Stimulated activated CD8-positive, alpha-beta memory T cell treated with anti-CD3 and anti-CD28 coated beads, Interleukin-7, amount 100 ng/mL, for 48 hours (primary cell): ENCODE data around the gene ZNF396.

Experiments used
- DNase-seq, 2 donors: peaks; one replicate each; pipeline ENCODE4 v3.0.0-alpha.2; 2020; ENCODE audit warnings: low read depth in 1 of 2; ENCODE audit errors: extremely low read depth in 1 of 2

The ZNF396 gene

DNA sequence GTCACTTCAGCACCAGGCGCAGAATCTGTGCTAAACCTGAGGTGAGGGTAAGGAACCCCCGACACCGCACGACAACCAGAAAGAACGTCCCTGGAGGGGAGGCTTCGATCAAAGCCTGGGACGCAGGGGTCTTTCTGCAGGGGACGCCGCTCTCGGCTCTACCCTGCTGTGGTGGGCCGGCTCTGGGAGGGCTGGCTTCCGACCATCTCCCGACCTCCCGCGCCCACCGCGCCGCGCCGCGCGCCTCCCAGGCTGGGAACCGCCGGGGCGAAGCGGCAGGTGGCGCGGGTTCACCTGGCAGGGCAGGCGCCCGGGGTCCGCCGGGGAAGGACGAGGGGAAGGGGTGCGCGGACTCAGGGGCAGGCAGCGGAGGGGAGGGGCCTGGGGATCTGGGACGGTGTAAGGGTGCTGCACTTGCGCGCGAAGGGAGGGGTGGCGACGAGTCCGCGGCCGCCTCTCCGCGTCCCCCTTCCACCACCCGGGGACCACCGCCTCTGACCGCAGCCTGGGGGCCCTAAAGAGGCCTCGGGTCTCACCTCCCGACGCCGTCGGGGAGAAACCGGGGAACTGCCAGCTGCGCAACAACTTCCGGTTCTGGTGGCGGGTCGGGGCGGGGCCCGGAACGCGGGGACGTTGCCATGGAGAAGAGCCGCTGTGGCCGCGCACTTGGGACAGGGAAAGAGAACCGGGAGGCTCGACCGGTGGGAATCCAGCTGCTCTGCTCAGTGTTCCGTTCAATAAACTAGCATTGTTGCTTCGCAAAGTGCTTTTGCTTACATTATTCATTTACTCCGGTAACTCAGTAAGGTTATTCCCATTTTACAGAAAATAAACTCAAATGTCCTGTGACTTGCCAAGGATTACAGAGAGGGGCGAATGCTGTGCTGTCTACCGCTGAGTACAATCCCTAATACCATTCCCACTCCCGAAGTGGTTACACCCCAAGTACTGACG lies at the start of gene ZNF396:
TSS of gene ZNF396 (minus strand) at position 596 of the 954 bp plus-strand sequence. CDS start 3,045 bp downstream, outside the sequence.
- peak; percentile 39 to 57 for DNase-seq

DNA sequence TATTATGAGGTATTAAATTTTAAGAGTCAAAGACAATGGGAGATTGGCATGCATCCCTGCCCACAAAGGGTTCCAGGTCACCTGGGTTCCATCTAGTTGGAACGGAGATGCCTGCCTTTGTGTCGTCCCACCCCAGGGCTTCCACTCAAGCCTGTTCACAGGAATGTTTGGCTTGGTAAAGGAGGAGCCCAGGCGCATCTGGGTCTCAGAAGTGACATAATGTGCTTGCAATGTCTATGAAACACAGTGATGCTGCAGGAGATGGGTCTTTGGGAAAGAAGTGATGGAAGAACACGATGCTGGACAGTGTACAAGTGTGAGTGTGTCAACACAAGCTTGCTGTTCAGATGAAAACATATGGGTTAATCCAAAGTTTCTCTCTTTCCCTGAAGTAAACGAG lies 49.6 kb upstream of the ZNF396 start:
- no peak for DNase-seq

DNA sequence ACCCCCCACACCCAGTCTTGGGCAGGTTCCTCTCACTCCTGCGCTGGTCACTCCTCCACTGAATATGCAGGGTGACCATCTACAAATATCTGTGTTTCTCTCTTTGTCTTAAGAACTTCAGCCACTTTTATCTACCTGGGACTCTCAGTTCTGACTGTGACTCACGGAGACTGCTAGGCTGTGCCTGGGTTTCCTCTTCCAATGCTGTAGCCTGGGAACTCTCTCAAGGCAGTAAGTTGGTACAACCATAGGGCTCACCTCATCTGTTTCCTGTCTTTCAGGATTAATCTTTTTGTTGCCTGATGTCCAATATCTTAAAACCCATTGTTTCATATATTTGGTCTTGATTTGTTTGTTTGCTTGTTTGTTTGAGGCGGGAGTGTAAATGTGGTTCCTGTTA lies 47.2 kb upstream of the ZNF396 start:
- no peak for DNase-seq

DNA sequence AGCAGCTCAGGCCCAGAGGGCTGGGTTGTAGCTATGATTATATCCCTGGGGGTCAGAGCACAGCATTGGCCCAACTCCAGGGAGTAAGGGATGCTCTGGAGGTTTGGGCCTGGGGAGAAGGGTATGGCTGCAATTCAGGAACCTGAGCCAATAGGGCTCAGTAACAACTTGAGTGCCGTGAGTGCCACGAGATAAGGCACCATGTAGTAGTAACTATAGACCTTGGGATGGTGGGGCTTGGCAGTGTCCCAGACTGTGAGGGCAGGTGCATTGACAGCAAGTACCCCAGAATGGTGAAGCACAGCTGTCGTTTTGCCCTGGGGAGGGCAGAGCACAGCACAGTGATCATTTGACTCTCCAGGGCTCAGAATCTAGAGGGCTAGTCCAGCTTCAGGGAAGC lies 45.1 kb upstream of the ZNF396 start:
- DNase-seq, result no peak

DNA sequence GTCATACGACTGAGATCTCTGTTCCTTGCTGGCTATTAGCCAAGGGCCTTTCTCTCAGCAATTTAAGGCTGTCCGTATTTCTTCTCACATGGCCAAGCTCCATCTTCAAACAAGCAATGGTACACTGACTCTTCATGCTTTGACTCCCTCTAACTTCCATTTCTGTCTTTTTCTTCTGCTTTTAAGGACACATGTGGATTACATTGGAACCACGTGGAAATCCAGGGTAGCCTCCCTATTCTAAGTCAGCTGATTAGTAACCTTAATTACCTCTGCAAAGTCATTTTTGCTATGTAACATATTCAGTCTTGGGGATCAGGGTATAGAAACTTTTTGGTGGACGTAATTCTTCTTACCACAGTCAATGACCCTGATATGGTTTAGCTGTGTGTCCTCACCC lies 41.5 kb upstream of the ZNF396 start:
- DNase-seq, result no peak

DNA sequence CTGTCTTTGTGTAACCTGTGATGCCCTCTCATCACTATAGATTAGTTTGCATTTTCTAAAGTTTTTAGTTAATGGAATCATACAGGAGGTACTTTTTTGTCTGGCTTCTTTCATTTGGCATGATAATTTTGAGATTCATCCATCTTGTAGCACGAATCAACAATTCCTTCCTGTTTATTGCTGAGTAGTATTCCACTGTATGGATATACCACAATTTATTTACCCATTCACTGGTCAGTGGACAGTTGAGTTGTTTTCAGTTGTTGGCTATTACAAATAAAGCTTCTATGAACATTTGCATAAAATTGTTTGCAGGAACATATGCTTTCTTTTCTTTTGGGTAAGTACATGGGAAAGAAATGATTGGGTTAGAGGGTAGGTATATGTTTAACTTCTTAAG lies 40.1 kb upstream of the ZNF396 start:
- no peak for DNase-seq

DNA sequence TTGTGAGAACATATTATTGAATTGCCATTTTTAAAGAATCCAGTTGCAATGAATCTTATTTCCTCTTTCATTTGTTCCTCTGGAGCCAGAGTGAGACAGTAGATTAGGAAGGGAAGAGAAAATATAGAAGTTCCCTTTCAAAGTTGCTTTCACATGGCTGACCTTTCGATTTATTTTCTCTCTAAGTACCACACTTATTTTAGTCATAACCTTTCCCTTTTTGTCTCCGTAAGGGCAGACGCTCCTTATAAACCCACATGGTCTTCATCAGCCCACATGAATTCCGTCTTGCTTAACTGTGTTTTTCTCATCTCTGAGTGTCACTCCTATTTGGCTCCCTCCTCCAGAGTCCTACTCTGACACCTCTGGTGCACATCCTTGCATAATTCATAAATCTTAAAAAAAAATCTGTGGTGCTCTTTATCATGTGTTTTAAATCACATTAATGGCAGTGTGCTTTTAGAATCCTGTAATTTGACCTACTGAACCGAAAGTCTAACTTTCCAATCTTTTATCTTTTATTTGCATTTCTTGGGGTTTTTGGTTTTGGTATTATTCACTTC lies 38.5 kb upstream of the ZNF396 start:
- no peak for DNase-seq

DNA sequence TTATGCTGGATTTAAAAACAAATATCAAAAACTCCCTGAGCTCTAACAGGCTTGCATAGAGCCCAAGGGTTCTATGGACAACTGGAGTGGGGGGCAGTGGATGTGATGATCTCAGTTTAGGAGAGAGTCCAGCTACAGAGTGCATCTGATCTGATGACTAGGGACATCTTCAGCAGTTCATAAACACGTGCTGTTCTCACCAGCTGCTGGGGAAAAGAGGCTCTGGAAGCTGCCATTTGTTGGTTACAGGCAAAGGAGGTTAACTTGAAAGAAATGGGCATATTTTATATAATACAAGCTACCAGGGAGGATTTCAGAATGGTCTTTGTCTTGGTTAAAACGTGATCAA lies 36.0 kb upstream of the ZNF396 start:
- no peak for DNase-seq

DNA sequence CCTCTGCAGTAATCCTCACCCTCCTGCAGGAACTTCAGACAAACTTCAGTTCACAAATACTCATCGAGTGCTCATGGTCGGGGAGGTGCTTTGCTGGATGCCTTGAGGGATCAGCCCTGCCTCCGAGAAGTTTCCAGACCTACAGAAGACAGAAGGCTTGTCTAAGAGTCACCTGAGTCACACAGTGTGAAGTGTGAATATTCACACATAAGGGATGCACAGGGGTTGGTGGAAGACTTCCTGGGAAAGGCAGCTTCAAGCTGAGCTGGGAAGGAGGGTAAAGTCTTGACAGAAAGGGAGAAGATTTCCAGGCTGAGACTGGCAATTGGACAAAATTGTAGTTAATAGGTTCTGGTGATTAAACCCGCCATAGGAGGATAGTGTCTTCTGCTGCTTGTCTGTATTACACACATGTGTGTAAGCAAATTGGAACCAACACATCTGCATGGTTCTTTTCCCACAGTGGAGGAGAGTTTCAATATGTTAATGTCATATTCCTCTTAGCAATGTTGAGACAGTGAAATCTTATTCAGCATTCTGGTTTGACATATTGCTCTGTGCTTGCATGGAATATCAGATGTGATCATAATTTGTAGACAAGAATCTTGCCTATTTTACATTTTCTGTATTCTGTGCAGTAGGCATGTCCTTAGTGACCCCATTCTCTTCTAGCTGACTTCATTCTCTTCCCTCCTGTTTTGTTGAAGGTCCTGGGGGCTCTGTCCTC lies 34.7 kb upstream of the ZNF396 start:
- DNase-seq, result no peak

DNA sequence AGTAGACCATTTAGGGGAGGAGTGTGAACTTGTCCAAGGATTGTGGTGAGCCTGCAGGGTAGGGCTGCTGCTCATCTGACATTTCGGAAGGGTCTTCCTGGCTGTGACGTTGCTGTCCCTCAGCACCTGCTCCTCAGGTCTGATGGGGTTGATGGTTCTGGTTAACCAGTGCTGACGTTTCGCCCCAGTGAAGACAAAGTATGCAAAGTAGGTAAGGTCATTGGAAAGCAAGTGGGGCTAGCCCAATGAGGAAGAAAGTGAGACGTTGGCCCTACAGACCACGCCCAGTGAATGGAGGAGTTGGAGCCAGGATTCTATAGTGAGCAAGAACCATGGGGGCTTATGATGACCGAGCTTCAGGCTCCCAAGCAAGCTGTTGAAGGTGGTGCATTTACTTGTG lies 33.4 kb upstream of the ZNF396 start:
- DNase-seq, result no peak

DNA sequence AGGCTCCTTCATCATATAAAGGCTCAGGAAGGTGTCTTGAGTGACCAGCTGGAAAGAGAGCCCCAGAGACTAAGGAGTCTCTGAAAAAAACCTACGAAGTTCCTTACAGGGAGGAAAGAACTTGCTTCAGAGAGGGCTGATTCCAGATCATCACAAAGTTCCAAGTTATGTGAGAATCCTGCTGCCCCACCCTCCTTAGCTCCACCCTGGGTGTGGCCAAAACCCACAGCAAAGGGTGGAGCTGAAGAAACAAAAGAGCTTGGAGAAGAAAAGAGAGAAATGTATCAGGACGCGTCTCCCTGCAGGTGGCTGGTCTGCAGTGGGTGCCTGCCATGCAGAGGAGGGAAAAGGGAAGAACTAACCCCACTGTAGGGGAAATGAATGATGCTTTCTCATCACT lies 32.8 kb upstream of the ZNF396 start:
- DNase-seq, result no peak

DNA sequence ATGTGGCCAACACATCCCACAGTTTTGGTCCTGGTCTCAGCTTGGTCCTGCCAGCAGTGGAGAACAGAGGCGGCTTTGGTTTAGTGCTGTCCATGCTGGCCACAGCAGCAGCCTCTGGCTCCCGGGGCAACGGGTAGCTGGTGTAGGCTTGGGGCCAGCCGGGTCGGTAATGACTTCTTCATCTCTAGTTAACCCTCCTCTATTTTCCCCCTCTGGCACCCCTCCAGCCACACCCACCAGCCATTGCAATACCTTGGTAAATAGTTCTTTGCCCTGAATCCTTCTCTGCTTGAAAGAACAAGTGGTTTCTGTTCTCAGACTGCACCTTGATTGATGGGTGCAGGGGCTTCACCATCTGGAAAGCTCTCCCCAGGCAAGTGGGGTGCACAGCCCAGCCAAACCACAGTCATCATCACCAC lies 31.7 kb upstream of the ZNF396 start:
- no peak for DNase-seq

DNA sequence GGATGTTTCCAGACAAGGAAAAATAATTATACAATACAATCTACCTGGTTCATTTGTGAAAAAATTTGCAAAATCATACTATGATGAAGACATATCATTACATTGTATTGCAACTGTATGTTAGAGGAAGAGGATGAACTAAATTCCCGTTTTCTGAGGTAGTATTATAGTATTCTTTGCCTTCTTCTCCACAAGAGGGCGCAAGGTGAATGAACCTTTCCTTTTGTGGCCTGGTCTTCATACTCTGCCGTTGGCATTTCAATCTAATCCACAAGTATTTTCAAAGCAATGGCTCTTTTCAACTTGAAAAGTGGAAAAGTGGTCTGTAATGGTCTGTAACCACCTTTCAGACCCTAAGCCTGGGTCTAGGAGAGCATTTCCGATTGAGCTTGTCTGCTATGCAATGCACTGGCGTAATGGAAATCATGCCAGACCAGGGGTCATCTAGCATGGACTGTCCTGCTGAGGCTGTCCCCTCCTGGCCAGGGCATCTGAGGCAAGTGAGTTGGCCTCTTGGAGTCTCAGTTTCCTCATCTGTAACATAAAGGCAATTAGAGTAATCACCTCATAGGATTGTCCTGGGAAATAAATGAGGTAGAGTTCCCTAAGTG lies 30.8 kb upstream of the ZNF396 start:
- no peak for DNase-seq

DNA sequence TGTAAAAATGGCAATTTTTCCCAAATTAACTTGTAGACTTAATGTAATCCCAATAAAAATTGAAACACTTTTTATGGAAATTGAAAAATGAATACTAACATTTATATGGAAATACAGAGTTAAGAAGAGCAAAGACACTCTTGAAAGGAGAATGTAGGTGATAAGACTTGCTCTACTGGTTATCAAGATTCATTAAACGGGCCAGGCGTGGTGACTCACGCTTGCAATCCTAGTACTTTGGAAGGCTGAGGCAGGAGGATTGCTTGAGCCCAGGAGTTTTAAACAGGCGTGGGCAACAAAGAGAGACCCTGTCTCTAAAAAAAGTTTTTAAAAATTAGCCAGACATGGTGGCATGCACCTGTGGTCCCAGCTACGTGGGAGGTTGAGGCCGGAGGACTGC lies 29.5 kb upstream of the ZNF396 start:
- DNase-seq, result no peak

DNA sequence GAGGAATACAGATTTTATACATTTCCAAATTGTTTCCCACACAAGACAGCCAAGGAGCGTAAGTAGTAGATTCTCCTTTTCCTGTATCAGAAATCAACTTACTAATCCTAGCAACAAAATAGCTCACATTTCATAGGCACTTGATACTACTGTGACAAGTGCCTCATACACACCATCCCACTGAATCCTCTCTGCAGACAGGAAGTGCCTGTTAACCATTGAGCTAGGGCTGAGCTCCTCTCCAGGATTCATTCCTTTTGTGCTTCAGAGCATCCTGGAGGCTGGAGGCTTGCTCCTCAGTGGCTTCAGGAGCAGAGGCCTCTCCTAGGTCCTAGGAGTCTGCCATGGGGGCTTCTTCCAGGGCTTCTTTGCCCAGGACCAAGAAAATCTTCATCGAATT lies 20.8 kb upstream of the ZNF396 start:
- DNase-seq, result no peak

DNA sequence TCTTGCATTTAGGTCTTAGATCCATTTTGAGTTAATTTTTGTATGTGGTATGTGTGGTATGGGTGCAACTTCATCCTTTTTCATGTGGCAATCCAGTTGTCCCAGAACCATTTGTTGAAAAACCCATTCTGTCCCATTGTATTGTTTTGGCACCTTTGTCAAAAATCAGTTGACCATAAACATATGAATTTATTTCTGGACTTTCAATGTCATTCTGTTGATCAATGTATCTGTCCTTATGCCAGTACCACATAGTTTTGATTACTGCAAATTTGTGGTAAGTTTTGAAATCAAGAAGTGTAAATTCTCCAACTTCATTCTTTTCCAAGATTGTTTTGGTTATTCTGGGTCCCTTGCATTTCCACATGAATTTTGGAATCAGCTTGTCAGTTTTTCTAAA lies 16.6 kb upstream of the ZNF396 start:
- DNase-seq, result no peak

DNA sequence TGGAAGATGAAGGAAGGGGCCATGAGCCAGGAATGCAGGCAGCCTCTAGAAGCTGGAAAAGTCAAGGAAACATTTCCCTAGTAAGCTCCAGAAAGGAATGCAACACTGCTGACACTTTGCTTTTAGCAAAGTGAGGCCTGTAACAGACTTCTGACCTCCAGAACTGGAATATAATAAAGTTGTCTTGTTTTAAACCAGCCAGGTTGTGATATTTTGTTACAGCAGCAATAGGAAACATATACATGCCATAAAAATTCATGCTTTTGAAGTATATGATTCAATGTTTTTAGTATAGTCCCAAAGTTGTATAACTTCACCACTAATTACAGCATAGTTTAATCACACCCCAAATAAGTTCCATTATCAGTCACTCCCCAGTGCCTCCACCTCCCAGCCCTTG lies 15.2 kb upstream of the ZNF396 start:
- DNase-seq, result no peak

DNA sequence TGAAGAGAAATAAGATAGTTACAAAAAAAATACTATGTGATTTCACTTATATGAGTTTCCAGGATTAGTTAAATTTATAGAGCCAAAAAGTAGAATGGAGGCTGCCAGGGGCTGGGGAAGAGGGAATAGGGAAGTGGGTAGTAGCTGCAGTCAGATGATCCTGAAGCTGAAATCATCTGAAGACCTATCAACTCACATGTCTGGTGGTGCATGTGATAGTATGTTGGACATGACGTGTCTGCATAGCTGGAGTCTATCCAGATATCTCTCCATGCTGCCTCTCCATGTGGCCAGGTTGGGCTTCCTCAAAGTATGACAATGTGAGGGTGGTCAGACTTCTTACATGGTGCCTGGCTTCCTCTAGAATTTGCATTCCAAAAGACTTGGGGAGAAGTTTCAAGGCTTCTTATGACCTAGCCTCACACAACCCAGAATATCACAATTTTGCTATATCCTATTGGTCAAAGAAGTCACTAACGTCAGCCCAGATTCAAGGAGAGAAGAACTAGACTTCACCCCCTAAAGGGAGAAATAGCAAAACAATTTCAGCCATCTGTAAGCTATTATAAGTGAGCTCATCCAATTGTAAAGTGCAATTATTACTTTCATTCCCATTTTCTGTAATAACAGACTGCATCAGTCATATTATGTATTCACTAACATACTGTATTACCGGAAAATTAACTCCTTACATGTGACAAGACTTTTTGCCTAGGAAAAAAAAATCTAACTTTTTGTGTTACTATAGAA lies 14.0 kb upstream of the ZNF396 start:
- no peak for DNase-seq

DNA sequence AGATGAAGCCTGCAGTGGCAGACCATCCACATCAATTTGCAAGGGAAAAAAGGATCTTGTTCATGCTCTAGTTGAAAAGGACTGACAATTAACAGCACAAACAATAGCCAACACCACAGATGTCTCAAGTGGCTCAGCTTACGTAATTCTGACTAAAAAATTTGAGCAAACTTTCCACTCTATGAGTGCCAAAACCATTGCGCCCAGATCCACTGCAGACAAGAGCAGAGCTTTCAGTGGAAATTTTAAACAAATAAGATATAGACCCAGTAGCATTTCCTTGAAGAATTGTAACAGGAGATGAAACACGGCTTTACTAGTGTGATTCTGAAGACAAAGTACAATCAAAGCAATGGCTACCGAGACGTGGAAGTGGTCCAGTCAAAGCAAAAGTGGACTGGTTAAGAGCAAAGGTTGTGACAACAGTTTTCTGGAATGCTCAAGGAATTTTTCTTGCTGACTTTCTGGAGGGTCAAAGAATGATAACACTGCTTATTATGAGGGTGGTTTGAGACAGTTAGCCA lies 12.0 kb upstream of the ZNF396 start:
- no peak for DNase-seq

DNA sequence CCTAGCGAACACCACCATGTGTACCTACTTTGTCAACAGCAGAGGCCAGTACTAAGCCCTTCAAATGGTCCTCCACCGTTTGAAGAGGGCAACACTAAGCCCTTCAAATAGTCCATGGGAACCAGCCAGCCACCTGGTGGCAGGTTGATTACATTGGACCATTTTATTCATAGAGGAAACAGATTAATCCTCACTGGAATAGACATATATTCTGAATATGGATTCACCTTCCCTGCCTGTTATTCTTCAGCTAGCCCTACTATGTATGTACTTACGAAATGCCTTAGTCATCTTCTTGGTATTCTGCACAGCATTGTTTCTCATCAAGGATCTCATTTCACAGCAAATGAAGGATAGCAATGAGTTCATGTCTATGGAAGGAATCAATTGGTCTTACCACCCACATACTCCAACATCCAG lies 10.0 kb upstream of the ZNF396 start:
- DNase-seq, result no peak
